Ovary (tissue), 9 donors: ENCODE measurements around the gene OXA1L. TPM values are rescaled to one million over a fixed set of nuclear protein-coding genes. Genes with fewer than 3 reads are reported as not detected.
A peak's percentile ranks its signal among the peaks of the same experiment; 100 is the strongest.

Source experiments
- DNase-seq, 5 donors: peaks; one replicate each; pipeline ENCODE4 v3.0.0-alpha.2; 2019 to 2020
- H3K27ac ChIP-seq, 2 donors: fragments of 200-600 bp; one replicate each; pipeline versions ENCODE4 v1.5.1 to v1.8.0; 2019 to 2022
- H3K27me3 ChIP-seq: fragments of 200-600 bp; one replicate; pipeline ENCODE4 v1.8.0; 2022
- H3K36me3 ChIP-seq: fragments of 200-600 bp; sonication (generic); one replicate; pipeline ENCODE4 v1.5.1; 2019
- H3K4me1 ChIP-seq: one replicate; pipeline ENCODE4 v1.8.1; 2013; ENCODE audit warnings: mild to moderate bottlenecking, moderate library complexity; ENCODE audit not compliant: insufficient read depth
- H3K4me3 ChIP-seq: fragments of 200-600 bp; sonication (generic); one replicate; pipeline ENCODE4 v1.5.1; 2017
- H3K9me3 ChIP-seq, 2 donors: fragments of 200-600 bp in 1 of 2; sonication (generic) in 1 of 2; one replicate each; pipeline versions ENCODE4 v1.5.1 to v1.8.1; 2013 to 2019; ENCODE audit warnings: mild to moderate bottlenecking in 1 of 2, moderate library complexity in 1 of 2
- CTCF ChIP-seq, 3 donors: fragments of 450-650 bp in 2 of 3; fragments of 200-600 bp in 1 of 3; IDR thresholded peaks; one replicate each; pipeline versions ENCODE4 v1.5.1 to v1.8.0; 2016 to 2022; ENCODE audit warnings: antibody characterized with exemption in 3 of 3, mild to moderate bottlenecking in 1 of 3
- EP300 ChIP-seq: sonication (generic); formaldehyde crosslinking; IDR thresholded peaks from one replicate; pipeline ENCODE4 v1.6.1; 2017; ENCODE audit warnings: antibody characterized with exemption
- POLR2A ChIP-seq: fragments of 450-650 bp; IDR thresholded peaks from one replicate; pipeline ENCODE4 v1.6.1; 2017; ENCODE audit warnings: antibody characterized with exemption, mild to moderate bottlenecking, moderate library complexity
- WGBS, 3 donors: extraction: QIAGEN DNeasy Blood & Tissue Kit in 1 of 3; methylation state at CpG; one replicate each; pipeline versions ENCODE4 v1.1.5 to v1.1.7; 2013 to 2017; 5-methylcytosine and 5-hydroxymethylcytosine counted together
- intact Hi-C, 4 donors: fragments of 100-400 bp; cut with DNase I; formaldehyde crosslinking; loops; one replicate each; pipeline versions ENCODE4 v1.11.0 to v1.15.1; 2022 to 2023
- polyA plus RNA-seq, 2 donors: library from polyadenylated mRNA; stranded (reverse); fragments of 200-250 nt in 1 of 2; fragments of 350-450 nt in 1 of 2; fragmentation: Illumina TruSeq in 1 of 2; extraction: RNeasy Lipid Tissue Mini Kit (QIAGEN cat#74804) in 1 of 2; gene quantifications; one replicate each; pipeline ENCODE4 v1.2.3, GENCODE V29; 2013 to 2014
- total RNA-seq, 7 donors: library from RNA; depleted of rRNA in 2 of 7; stranded (reverse); fragments of >200 nt in 2 of 7; fragmentation: NEBNext Ultra II Directional in 3 of 7; extraction: Animal tissue kit (Norgen Biotek cat#: 25700) in 3 of 7; gene quantifications; one replicate each; pipeline versions ENCODE4 v1.1.0 to v1.2.4, GENCODE V29; 2016 to 2023
- donor health status: DM: no; HTN: no; CAD: no; lungs with moderate emphysema.
- donor health status: DM: no; HTN: no; CAD: no.
- donor health status: Bipolar disorder and iron deficiency.
- donor health status: DM: yes; HTN: yes; CAD: no.
- donor health status: DM: no; HTN: no; CAD: no.
- donor health status: DM: yes; HTN: yes; CAD: no.

The OXA1L gene
- total and polyA plus RNA-seq, 9 donors = 52.7 to 199 (median 85.5) TPM

- no peak for TF ChIP-seq EP300
- no peak for TF ChIP-seq CTCF (IDR thresholded peaks at IDR 0.05)
- TF ChIP-seq POLR2A = no peak
Measured at GRCh38 chr14:22767323-22767589, 768 bp downstream of the OXA1L start.

DNA sequence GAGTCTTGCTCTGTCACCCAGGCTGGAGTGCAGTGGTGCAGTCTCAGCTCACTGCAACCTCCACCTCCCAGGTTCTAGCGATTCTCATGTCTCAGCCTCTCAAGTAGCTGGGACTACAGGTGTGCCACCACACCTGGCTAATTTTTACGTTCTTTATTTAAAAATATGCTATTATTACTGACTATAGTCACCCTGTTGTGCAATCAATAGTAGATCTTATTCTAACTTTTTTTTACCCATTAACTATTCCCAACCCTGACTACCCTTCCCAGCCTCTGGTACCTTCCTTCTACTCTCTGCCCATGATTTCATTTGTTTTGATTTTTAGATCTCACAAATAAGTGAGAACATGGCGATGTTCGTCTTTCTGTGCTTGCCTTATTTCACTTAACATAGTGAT is 2.5 kb downstream of the OXA1L start:
- Histone ChIP-seq H3K36me3 (no peaks in the 10 kb centered on the region), H3K4me1 (peaks cover 2% of the 10 kb centered on the region), H3K27me3 (no peaks in the 10 kb centered on the region), H3K27ac (no peak overlapping the region), H3K9me3 (no peaks in the 10 kb centered on the region), H3K4me3 (no peak overlapping the region)
- no peak for DNase-seq
- TF ChIP-seq CTCF (IDR thresholded peaks at IDR 0.05) = no peak
- no peak for TF ChIP-seq POLR2A
- no peak for TF ChIP-seq EP300
- intact Hi-C loops = loop anchor here in 1 of 4 donors (10.0 kb wide), 1 partner anchor 174 kb away; the partner anchor contains the start of gene ABHD4
- WGBS, 3 donors = 93% methylated on average over 4 of the region's 4 CpGs

More at GRCh38 chr14:22767323-22767589, 768 bp downstream of the OXA1L start:
- Histone ChIP-seq H3K4me3 (peak overlapping the region; percentile 58), H3K36me3 (no peaks in the 10 kb centered on the region), H3K27ac (no peak overlapping the region), H3K4me1 (peaks cover 2% of the 10 kb centered on the region), H3K27me3 (no peaks in the 10 kb centered on the region), H3K9me3 (no peaks in the 10 kb centered on the region)
- 0 to 1% (median 1%) methylated on average over 6 of the region's 6 CpGs for WGBS, 3 donors
- DNase-seq = no peak
- intact Hi-C loops = loop anchor here in 1 of 4 donors (10.0 kb wide), 1 partner anchor 172 kb away; the partner anchor contains the start of gene ABHD4

DNA sequence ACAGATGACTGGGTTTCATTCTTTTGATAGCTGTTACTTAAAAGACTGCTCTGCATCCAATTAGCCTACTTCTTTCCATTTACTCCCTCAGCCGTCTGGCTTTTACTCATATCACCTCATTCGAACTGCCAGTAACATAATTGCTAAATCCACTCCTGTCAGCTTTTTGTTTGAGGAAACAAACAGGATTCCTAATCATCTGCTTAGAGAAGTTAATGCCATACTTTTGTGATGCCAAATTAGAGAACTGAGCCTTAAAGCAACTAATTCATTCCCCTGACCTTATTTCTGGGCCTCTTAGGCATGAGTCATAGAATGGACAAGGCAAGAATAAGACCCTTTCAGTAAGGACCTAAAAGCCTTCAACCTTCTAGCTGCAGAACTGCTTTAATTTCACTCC is 2.9 kb downstream of the OXA1L start:
- TF ChIP-seq CTCF (IDR thresholded peaks at IDR 0.05) = no peak
- TF ChIP-seq POLR2A = no peak
- TF ChIP-seq EP300 = no peak
- Histone ChIP-seq H3K9me3 (no peaks in the 10 kb centered on the region), H3K36me3 (no peaks in the 10 kb centered on the region), H3K27me3 (no peaks in the 10 kb centered on the region), H3K4me3 (no peak overlapping the region), H3K27ac (no peak overlapping the region), H3K4me1 (peaks cover 2% of the 10 kb centered on the region)
- WGBS, 3 donors = 81 to 94% (median 90%) methylated on average over 2 of the region's 2 CpGs
- DNase-seq = no peak
- intact Hi-C loops = loop anchor here in 1 of 4 donors (10.0 kb wide), 1 partner anchor 175 kb away; the partner anchor contains the start of gene ABHD4

- TF ChIP-seq POLR2A (no peak), CTCF (IDR thresholded peaks at IDR 0.05) (no peak), EP300 (no peak)
- H3K27ac ChIP-seq = no peak overlapping the region
- DNase-seq = peak in 1 of 5 donors; percentile 23
- intact Hi-C loops = no loop called here
- H3K36me3 ChIP-seq = no peaks in the 10 kb centered on the region
- H3K27me3 ChIP-seq = no peaks in the 10 kb centered on the region
- no peaks in the 10 kb centered on the region for H3K9me3 ChIP-seq
- WGBS, 3 donors = 88 to 89% (median 89%) methylated on average over 8 of the region's 8 CpGs
- H3K4me3 ChIP-seq = no peak overlapping the region
- H3K4me1 ChIP-seq = peaks cover 2% of the 10 kb centered on the region
Measured at GRCh38 chr14:22770481-22771187, 4.1 kb downstream of the OXA1L start.
